Prostate gland (tissue), 2 donors: ENCODE data around the gene DPYSL5. TPM values are rescaled to one million over a fixed set of nuclear protein-coding genes. Genes with fewer than 3 reads are reported as not detected.
"Not testable (repeated sequence)": the region's sequence is repeated elsewhere in the genome, so short reads cannot be mapped to it uniquely, and the experiment has no call there.

Experiments
- DNase-seq: peaks from one replicate; pipeline ENCODE4 v3.0.0-alpha.2; 2019; ENCODE audit warnings: low spot score
- H3K27ac ChIP-seq, 2 donors: fragments of 200-600 bp; sonication (generic); 2 replicates each; pipeline ENCODE4 v1.5.1; 2017 to 2019
- H3K27me3 ChIP-seq: fragments of 200-600 bp; sonication (generic); replicated peaks from 2 replicates; pipeline ENCODE4 v1.5.1; 2019; ENCODE audit not compliant: insufficient read depth
- H3K36me3 ChIP-seq, 2 donors: fragments of 200-600 bp; sonication (generic); 1 replicate in 1 of 2; 2 replicates in 1 of 2; pipeline versions ENCODE4 v1.5.1 to v1.8.1; 2017 to 2019
- H3K4me1 ChIP-seq: fragments of 200-600 bp; sonication (generic); replicated peaks from 2 replicates; pipeline ENCODE4 v1.5.1; 2019
- H3K4me3 ChIP-seq, 2 donors: fragments of 200-600 bp; sonication (generic); 2 replicates each; pipeline ENCODE4 v1.5.1; 2017 to 2019
- H3K9me3 ChIP-seq: fragments of 200-600 bp; sonication (generic); 2 replicates; pipeline ENCODE4 v1.5.1; 2017
- CTCF ChIP-seq, 4 experiments: fragments of 200-600 bp in 2 of 4; fragments of 450-650 bp in 2 of 4; sonication (generic) in 2 of 4; IDR thresholded peaks; 1 replicate in 3 of 4; 2 replicates in 1 of 4; pipeline ENCODE4 v1.5.1; 2016 to 2019; ENCODE audit warnings: antibody characterized with exemption in 4 of 4, mild to moderate bottlenecking in 2 of 4, moderate library complexity in 2 of 4
- POLR2A ChIP-seq: fragments of 450-650 bp; IDR thresholded peaks from one replicate; pipeline ENCODE4 v1.6.1; 2016; ENCODE audit warnings: antibody characterized with exemption, mild to moderate bottlenecking
- POLR2AphosphoS5 ChIP-seq: sonication (generic); formaldehyde crosslinking; IDR thresholded peaks from one replicate; pipeline ENCODE4 v1.6.1; 2017; ENCODE audit warnings: antibody characterized with exemption
- WGBS: methylation state at CpG from one replicate; pipeline ENCODE4 v1.1.5; 2018; 5-methylcytosine and 5-hydroxymethylcytosine counted together
- intact Hi-C: fragments of 100-400 bp; cut with DNase I; formaldehyde crosslinking; loops from one replicate; pipeline ENCODE4 v1.14.2; 2022
- total RNA-seq, 2 donors: library from RNA; depleted of rRNA; stranded (reverse); fragments of >200 nt; gene quantifications; one replicate each; pipeline ENCODE4 v1.1.0, GENCODE V29; 2016

Gene DPYSL5
- total RNA-seq, 2 donors from 2014 or later = 1.2 TPM; not detected in 1

DNA sequence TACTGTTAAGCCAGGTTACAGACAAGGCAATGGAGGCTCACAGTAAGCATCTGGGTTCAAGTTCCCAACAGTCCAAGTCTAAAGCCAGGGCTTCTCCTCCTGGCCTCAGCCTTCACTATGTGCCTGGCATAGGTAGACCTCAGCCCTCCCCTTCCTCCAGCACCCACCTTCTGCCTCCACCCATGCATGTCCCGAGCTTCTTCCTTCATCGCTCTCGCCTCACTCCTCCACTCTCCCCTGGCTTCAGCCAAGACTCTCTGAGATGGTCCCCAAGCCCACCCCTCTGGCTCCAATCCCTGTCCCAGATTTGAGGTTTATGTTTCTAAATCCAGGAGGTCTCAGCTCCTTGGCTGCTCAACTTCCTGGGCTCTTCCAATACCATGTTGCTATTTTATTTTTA is 35.2 kb upstream of the DPYSL5 start:
- Histone ChIP-seq H3K4me3 (no peak overlapping the region), H3K9me3 (no peaks in the 10 kb centered on the region), H3K27me3 (no peaks in the 10 kb centered on the region), H3K27ac (no peak overlapping the region), H3K4me1 (no peaks in the 10 kb centered on the region), H3K36me3 (no peaks in the 10 kb centered on the region)
- intact Hi-C loops = no loop called here
- 98% methylated on average over 3 of the region's 3 CpGs for WGBS
- no peak for TF ChIP-seq CTCF (IDR thresholded peaks at IDR 0.05)
- TF ChIP-seq POLR2AphosphoS5 = no peak
- no peak for TF ChIP-seq POLR2A
- DNase-seq = no peak

DNA sequence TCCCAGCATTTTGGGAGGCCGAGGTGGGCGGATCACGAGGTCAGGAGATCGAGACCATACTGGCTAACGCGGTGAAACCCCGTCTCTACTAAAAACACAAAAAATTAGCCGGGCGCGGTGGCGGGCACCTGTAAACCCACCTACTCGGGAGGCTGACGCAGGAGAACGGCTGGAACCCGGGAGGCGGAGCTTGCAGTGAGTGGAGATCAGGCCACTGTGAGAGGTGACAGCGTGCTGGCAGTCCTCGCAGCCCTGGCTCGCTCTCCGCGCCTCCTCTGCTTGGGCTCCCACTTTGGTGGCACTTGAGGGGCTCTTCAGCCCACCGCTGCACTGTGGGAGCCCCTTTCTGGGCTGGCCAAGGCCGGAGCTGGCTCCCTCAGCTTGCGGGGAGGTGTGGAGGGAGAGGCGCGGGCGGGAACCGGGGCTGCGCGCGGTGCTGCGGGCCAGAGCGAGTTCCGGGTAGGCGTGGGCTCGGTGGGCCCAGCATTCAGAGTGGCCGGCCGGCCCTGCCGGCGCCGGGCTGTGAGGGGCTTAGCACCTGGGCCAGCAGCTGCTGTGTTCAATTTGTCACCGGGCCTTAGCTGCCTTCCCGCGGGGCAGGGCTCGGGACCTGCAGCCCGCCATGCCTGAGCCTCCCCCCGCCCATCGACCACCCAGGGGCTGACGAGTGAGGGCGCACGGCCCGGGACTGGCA is 33.7 kb upstream of the DPYSL5 start:
- H3K27ac ChIP-seq, H3K4me3 ChIP-seq, H3K27me3 ChIP-seq, H3K36me3 ChIP-seq, H3K4me1 ChIP-seq, H3K9me3 ChIP-seq, DNase-seq, intact Hi-C loops: not testable (repeated sequence)
- 92% methylated on average over 43 of the region's 52 CpGs for WGBS

DNA sequence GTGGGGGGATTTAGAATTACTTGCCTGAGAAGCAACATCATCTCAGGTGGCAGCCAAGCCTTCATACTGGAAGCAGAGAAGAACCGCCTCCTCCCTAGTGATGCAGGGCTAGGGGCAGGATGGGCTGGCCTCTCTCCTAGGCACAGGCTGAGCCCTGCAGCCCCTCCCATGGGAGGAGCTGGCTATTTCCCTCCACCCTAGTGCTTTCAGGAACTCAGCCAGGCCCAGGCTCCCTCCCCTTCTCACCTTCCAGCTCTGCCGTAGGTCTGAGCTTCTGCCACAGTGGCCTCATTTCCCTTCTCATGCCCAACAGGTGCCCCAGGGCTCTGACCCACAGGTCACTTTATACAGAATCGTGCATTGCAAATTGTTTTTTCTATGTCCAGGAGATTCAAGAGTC is 31.0 kb upstream of the DPYSL5 start:
- Histone ChIP-seq H3K27ac (no peak overlapping the region), H3K9me3 (no peaks in the 10 kb centered on the region), H3K4me1 (no peaks in the 10 kb centered on the region), H3K4me3 (no peak overlapping the region), H3K36me3 (no peaks in the 10 kb centered on the region), H3K27me3 (no peaks in the 10 kb centered on the region)
- DNase-seq = no peak
- intact Hi-C loops = no loop called here
- WGBS = 59% methylated on average over 3 of the region's 3 CpGs
- TF ChIP-seq POLR2A = no peak
- no peak for TF ChIP-seq CTCF (IDR thresholded peaks at IDR 0.05)
- TF ChIP-seq POLR2AphosphoS5 = no peak

DNA sequence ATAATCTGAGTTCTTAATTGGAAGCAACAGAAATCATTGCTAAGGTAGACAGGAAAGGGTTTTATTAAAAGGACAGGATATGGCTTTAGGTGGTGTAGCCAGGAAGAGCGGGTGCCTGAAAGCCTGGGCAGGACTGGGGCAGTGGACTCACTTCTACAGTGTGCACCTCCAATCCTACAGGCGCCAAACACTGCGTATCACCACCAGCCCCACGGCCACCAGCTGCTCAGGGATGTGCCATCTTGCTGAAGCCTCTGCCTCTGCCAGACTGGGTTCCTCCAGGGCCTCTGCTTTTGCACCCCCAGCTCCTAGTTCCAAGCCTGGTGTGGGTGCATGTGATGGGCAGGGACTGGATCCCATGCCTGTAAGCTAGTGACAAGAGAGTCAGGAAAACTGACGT is 29.7 kb upstream of the DPYSL5 start:
- intact Hi-C loops = no loop called here
- Histone ChIP-seq H3K4me3 (no peak overlapping the region), H3K4me1 (no peaks in the 10 kb centered on the region), H3K27ac (no peak overlapping the region), H3K36me3 (no peaks in the 10 kb centered on the region), H3K27me3 (no peaks in the 10 kb centered on the region), H3K9me3 (no peaks in the 10 kb centered on the region)
- TF ChIP-seq POLR2AphosphoS5 (no peak), CTCF (IDR thresholded peaks at IDR 0.05) (no peak), POLR2A (no peak)
- 72% methylated on average over 5 of the region's 5 CpGs for WGBS
- no peak for DNase-seq

GRCh38 chr2:26818972-26819371 is 29.0 kb upstream of the DPYSL5 start:
- Histone ChIP-seq H3K27ac (no peak overlapping the region), H3K4me1 (no peaks in the 10 kb centered on the region), H3K9me3 (no peaks in the 10 kb centered on the region), H3K36me3 (no peaks in the 10 kb centered on the region), H3K4me3 (no peak overlapping the region), H3K27me3 (no peaks in the 10 kb centered on the region)
- intact Hi-C loops = no loop called here
- DNase-seq = no peak
- TF ChIP-seq CTCF (IDR thresholded peaks at IDR 0.05) = no peak
- TF ChIP-seq POLR2AphosphoS5 = no peak
- no peak for TF ChIP-seq POLR2A
- 60% methylated on average over 6 of the region's 6 CpGs for WGBS
